Mesendoderm (in vitro differentiated cells): ENCODE data around the gene LILRA2.
"Not testable (repeated sequence)": the region's sequence is repeated elsewhere in the genome, so short reads cannot be mapped to it uniquely, and the experiment has no call there.

Experiments
- DNase-seq: peaks from one replicate; pipeline ENCODE4 v3.0.0; 2013
- H2AK5ac ChIP-seq: 2 replicates; pipeline ENCODE4 v1.6.1; 2013; ENCODE audit warnings: low read length, inconsistent platforms
- H2BK120ac ChIP-seq: 2 replicates; pipeline ENCODE4 v1.6.1; 2013; ENCODE audit warnings: low read depth, mild to moderate bottlenecking, low read length, moderate library complexity, mixed read lengths
- H2BK15ac ChIP-seq: replicated peaks from 2 replicates; pipeline ENCODE4 v1.6.1; 2013; ENCODE audit warnings: low read depth, mild to moderate bottlenecking, moderate library complexity
- H2BK5ac ChIP-seq: 2 replicates; pipeline ENCODE4 v1.6.1; 2013; ENCODE audit warnings: low read length, inconsistent platforms
- H3K18ac ChIP-seq: 2 replicates; pipeline ENCODE4 v1.6.1; 2013; ENCODE audit warnings: mild to moderate bottlenecking, low read length, mixed read lengths
- H3K23ac ChIP-seq: one replicate; pipeline ENCODE4 v1.6.1; 2013; ENCODE audit warnings: low read length
- H3K27ac ChIP-seq: 2 replicates; pipeline ENCODE4 v1.5.1; 2013; ENCODE audit warnings: low read depth, mild to moderate bottlenecking, inconsistent platforms, low read length, moderate library complexity
- H3K27me3 ChIP-seq: 2 replicates; pipeline ENCODE4 v1.6.1; 2013; ENCODE audit warnings: low read length, control low read depth, mild to moderate bottlenecking, inconsistent platforms; ENCODE audit not compliant: insufficient read depth, poor library complexity
- H3K36me3 ChIP-seq: 2 replicates; pipeline ENCODE4 v1.6.1; 2013; ENCODE audit warnings: low read length, inconsistent platforms; ENCODE audit not compliant: control insufficient read depth, insufficient read depth
- H3K4ac ChIP-seq: one replicate; pipeline ENCODE4 v1.6.1; 2013; ENCODE audit warnings: low read depth, mild to moderate bottlenecking, low read length, moderate library complexity
- H3K4me1 ChIP-seq: 2 replicates; pipeline ENCODE4 v1.6.1; 2013; ENCODE audit warnings: low read depth, low read length, inconsistent platforms; ENCODE audit not compliant: control insufficient read depth
- H3K4me2 ChIP-seq: 2 replicates; pipeline ENCODE4 v1.6.1; 2013; ENCODE audit warnings: low read length
- H3K4me3 ChIP-seq: 2 replicates; pipeline ENCODE4 v1.5.1; 2013; ENCODE audit warnings: mild to moderate bottlenecking, low read length
- H3K56ac ChIP-seq: one replicate; pipeline ENCODE4 v1.6.1; 2013; ENCODE audit warnings: low read length
- H3K79me1 ChIP-seq: 2 replicates; pipeline ENCODE4 v1.6.1; 2013; ENCODE audit warnings: low read length, inconsistent platforms
- H3K79me2 ChIP-seq: 2 replicates; pipeline ENCODE4 v1.6.1; 2013; ENCODE audit warnings: mild to moderate bottlenecking, low read length; ENCODE audit not compliant: control insufficient read depth, insufficient read depth
- H3K9ac ChIP-seq: 2 replicates; pipeline ENCODE4 v1.6.1; 2013; ENCODE audit warnings: low read length, inconsistent platforms
- H4K5ac ChIP-seq: one replicate; pipeline ENCODE4 v1.6.1; 2013; ENCODE audit warnings: low read length
- H4K8ac ChIP-seq: one replicate; pipeline ENCODE4 v1.6.1; 2013; ENCODE audit warnings: low read depth, mild to moderate bottlenecking, control low read depth, low read length, moderate library complexity
- WGBS: extraction: QIAGEN DNeasy Blood & Tissue Kit; methylation state at CpG from one replicate; pipeline ENCODE4 v1.1.7; 2013; ENCODE audit warnings: low lambda C conversion rate, missing lambda C conversion rate; ENCODE audit not compliant: insufficient coverage; ENCODE audit errors: extremely low coverage; 5-methylcytosine and 5-hydroxymethylcytosine counted together

LILRA2 gene

GRCh38 chr19:54614726-54615125, 41.1 kb downstream of the LILRA2 start:
- H2AK5ac ChIP-seq: no peak overlapping the region
- H2BK5ac ChIP-seq: no peak overlapping the region
- DNase-seq: no peak
- no peak overlapping the region for H4K8ac ChIP-seq
- no peak overlapping the region for H3K4me3 ChIP-seq
- H3K79me1 ChIP-seq: no peaks in the 10 kb centered on the region
- no peak overlapping the region for H3K4me2 ChIP-seq
- no peak overlapping the region for H3K4ac ChIP-seq
- H3K27me3 ChIP-seq: no peaks in the 10 kb centered on the region
- no peak overlapping the region for H4K5ac ChIP-seq
- no peak overlapping the region for H3K27ac ChIP-seq
- H3K79me2 ChIP-seq: no peaks in the 10 kb centered on the region
- no peak overlapping the region for H2BK15ac ChIP-seq
- no peak overlapping the region for H2BK120ac ChIP-seq
- no CpG with 5 or more reads among the region's 1 CpG for WGBS
- no peak overlapping the region for H3K18ac ChIP-seq
- no peak overlapping the region for H3K56ac ChIP-seq
- no peak overlapping the region for H3K9ac ChIP-seq
- no peak overlapping the region for H3K23ac ChIP-seq
- no peaks in the 10 kb centered on the region for H3K4me1 ChIP-seq
- no peaks in the 10 kb centered on the region for H3K36me3 ChIP-seq

- H3K4ac ChIP-seq: no peak overlapping the region
- H2BK15ac ChIP-seq: no peak overlapping the region
- no peak overlapping the region for H3K23ac ChIP-seq
- H3K27ac ChIP-seq: no peak overlapping the region
- no peak overlapping the region for H3K4me3 ChIP-seq
- H2BK5ac ChIP-seq: no peak overlapping the region
- no peak overlapping the region for H3K18ac ChIP-seq
- no peaks in the 10 kb centered on the region for H3K36me3 ChIP-seq
- H3K79me1 ChIP-seq: no peaks in the 10 kb centered on the region
- H3K9ac ChIP-seq: no peak overlapping the region
- H2BK120ac ChIP-seq: no peak overlapping the region
- no peak overlapping the region for H3K56ac ChIP-seq
- DNase-seq: no peak
- WGBS: no CpG with 5 or more reads among the region's 3 CpGs
- H4K5ac ChIP-seq: no peak overlapping the region
- no peak overlapping the region for H2AK5ac ChIP-seq
- no peaks in the 10 kb centered on the region for H3K4me1 ChIP-seq
- H3K4me2 ChIP-seq: no peak overlapping the region
- H4K8ac ChIP-seq: no peak overlapping the region
- no peaks in the 10 kb centered on the region for H3K79me2 ChIP-seq
- no peaks in the 10 kb centered on the region for H3K27me3 ChIP-seq
Observed at GRCh38 chr19:54616057-54616456, 42.5 kb downstream of the LILRA2 start.

- no peak overlapping the region for H4K5ac ChIP-seq
Observed at GRCh38 chr19:54616821-54617560, 43.4 kb downstream of the LILRA2 start.

GRCh38 chr19:54620464-54620863, 46.9 kb downstream of the LILRA2 start:
- Histone ChIP-seq H3K18ac (no peak overlapping the region), H2BK15ac (no peak overlapping the region), H3K79me1 (no peaks in the 10 kb centered on the region), H3K4me1 (no peaks in the 10 kb centered on the region), H4K5ac (no peak overlapping the region), H2AK5ac (no peak overlapping the region), H3K27me3 (no peaks in the 10 kb centered on the region), H3K4me3 (no peak overlapping the region), H3K4ac (no peak overlapping the region), H3K4me2 (no peak overlapping the region), H3K23ac (no peak overlapping the region), H3K36me3 (no peaks in the 10 kb centered on the region), H3K79me2 (no peaks in the 10 kb centered on the region), H2BK120ac (no peak overlapping the region), H3K56ac (no peak overlapping the region), H3K9ac (no peak overlapping the region), H4K8ac (no peak overlapping the region), H3K27ac (no peak overlapping the region), H2BK5ac (no peak overlapping the region)
- WGBS: no CpG with 5 or more reads among the region's 4 CpGs
- no peak for DNase-seq

More at GRCh38 chr19:54616821-54617560, 43.4 kb downstream of the LILRA2 start:
- no peaks in the 10 kb centered on the region for H3K36me3 ChIP-seq
- H3K79me2 ChIP-seq: no peaks in the 10 kb centered on the region
- H3K18ac ChIP-seq: no peak overlapping the region
- no peak overlapping the region for H3K23ac ChIP-seq
- no peaks in the 10 kb centered on the region for H3K27me3 ChIP-seq
- no peak overlapping the region for H3K4me2 ChIP-seq
- no peaks in the 10 kb centered on the region for H3K4me1 ChIP-seq
- no peaks in the 10 kb centered on the region for H3K79me1 ChIP-seq
- H2BK15ac ChIP-seq: no peak overlapping the region
- DNase-seq: no peak
- no peak overlapping the region for H3K9ac ChIP-seq
- H3K4me3 ChIP-seq: no peak overlapping the region
- no peak overlapping the region for H3K27ac ChIP-seq
- no peak overlapping the region for H2AK5ac ChIP-seq
- H2BK120ac ChIP-seq: no peak overlapping the region
- H3K4ac ChIP-seq: no peak overlapping the region
- H3K56ac ChIP-seq: no peak overlapping the region
- H2BK5ac ChIP-seq: no peak overlapping the region
- no peak overlapping the region for H4K8ac ChIP-seq
- WGBS: no CpG with 5 or more reads among the region's 5 CpGs

GRCh38 chr19:54622431-54622830, 48.8 kb downstream of the LILRA2 start:
- Histone ChIP-seq H2BK120ac (no peak overlapping the region), H3K4ac (no peak overlapping the region), H3K56ac (no peak overlapping the region), H3K36me3 (no peaks in the 10 kb centered on the region), H4K8ac (no peak overlapping the region), H2BK15ac (no peak overlapping the region), H3K79me2 (no peaks in the 10 kb centered on the region), H3K18ac (no peak overlapping the region), H3K23ac (no peak overlapping the region), H3K9ac (no peak overlapping the region), H3K27me3 (no peaks in the 10 kb centered on the region), H3K4me1 (no peaks in the 10 kb centered on the region), H3K27ac (no peak overlapping the region), H4K5ac (no peak overlapping the region), H3K4me2 (no peak overlapping the region), H3K4me3 (no peak overlapping the region), H3K79me1 (no peaks in the 10 kb centered on the region), H2AK5ac (no peak overlapping the region), H2BK5ac (no peak overlapping the region)
- no CpG with 5 or more reads among the region's 4 CpGs for WGBS
- no peak for DNase-seq

- H2BK15ac ChIP-seq, H2BK5ac ChIP-seq, H4K5ac ChIP-seq, H3K18ac ChIP-seq, H3K4me2 ChIP-seq, H3K4ac ChIP-seq, H3K23ac ChIP-seq, H4K8ac ChIP-seq, H3K4me1 ChIP-seq, H3K27me3 ChIP-seq, H3K4me3 ChIP-seq, H2AK5ac ChIP-seq, H3K79me1 ChIP-seq, DNase-seq, H3K36me3 ChIP-seq, H3K56ac ChIP-seq, H3K9ac ChIP-seq, H3K27ac ChIP-seq, H3K79me2 ChIP-seq, H2BK120ac ChIP-seq: not testable (repeated sequence)
- no CpG with 5 or more reads among the region's 10 CpGs for WGBS
Observed at GRCh38 chr19:54624234-54624633, 50.6 kb downstream of the LILRA2 start.
